Fibroblast of villous mesenchyme (primary cell): Measurements from ENCODE around the gene HOXA1. TPM values are rescaled to one million over a fixed set of nuclear protein-coding genes. Genes with fewer than 3 reads are reported as not detected.

ENCODE experiments used
- DNase-seq: peaks from one replicate; pipeline ENCODE4 v3.0.0-alpha.2; 2010; ENCODE audit warnings: low read depth
- H3K4me3 ChIP-seq: 2 replicates; pipeline ENCODE4 v1.5.1; 2011; ENCODE audit warnings: low read depth, mild to moderate bottlenecking, low read length
- total RNA-seq: library from RNA; depleted of rRNA; stranded (reverse); fragments of >200 nt; gene quantifications from 2 replicates; pipeline ENCODE4 v1.2.3, GENCODE V29; 2012
- TF ChIP-seq, protein P1 (sequence below): IDR thresholded peaks from 2 replicates; pipeline ENCODE4 v1.5.1; 2012; ENCODE audit warnings: low read depth, mild to moderate bottlenecking, low read length; ENCODE audit not compliant: insufficient read depth

Gene HOXA1
- total RNA-seq, 1 donor = 0.43 TPM

- no peak overlapping the region for H3K4me3 ChIP-seq
- TF ChIP-seq, protein P1, sequence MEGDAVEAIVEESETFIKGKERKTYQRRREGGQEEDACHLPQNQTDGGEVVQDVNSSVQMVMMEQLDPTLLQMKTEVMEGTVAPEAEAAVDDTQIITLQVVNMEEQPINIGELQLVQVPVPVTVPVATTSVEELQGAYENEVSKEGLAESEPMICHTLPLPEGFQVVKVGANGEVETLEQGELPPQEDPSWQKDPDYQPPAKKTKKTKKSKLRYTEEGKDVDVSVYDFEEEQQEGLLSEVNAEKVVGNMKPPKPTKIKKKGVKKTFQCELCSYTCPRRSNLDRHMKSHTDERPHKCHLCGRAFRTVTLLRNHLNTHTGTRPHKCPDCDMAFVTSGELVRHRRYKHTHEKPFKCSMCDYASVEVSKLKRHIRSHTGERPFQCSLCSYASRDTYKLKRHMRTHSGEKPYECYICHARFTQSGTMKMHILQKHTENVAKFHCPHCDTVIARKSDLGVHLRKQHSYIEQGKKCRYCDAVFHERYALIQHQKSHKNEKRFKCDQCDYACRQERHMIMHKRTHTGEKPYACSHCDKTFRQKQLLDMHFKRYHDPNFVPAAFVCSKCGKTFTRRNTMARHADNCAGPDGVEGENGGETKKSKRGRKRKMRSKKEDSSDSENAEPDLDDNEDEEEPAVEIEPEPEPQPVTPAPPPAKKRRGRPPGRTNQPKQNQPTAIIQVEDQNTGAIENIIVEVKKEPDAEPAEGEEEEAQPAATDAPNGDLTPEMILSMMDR = no peak
- DNase-seq = no peak
Observed at GRCh38 chr7:27104341-27105058, 8.7 kb upstream of the HOXA1 start.

- DNase-seq = no peak
- H3K4me3 ChIP-seq = no peak overlapping the region
- TF ChIP-seq, protein P1 = no peak
Observed at GRCh38 chr7:27103489-27104226, 7.9 kb upstream of the HOXA1 start.

DNA sequence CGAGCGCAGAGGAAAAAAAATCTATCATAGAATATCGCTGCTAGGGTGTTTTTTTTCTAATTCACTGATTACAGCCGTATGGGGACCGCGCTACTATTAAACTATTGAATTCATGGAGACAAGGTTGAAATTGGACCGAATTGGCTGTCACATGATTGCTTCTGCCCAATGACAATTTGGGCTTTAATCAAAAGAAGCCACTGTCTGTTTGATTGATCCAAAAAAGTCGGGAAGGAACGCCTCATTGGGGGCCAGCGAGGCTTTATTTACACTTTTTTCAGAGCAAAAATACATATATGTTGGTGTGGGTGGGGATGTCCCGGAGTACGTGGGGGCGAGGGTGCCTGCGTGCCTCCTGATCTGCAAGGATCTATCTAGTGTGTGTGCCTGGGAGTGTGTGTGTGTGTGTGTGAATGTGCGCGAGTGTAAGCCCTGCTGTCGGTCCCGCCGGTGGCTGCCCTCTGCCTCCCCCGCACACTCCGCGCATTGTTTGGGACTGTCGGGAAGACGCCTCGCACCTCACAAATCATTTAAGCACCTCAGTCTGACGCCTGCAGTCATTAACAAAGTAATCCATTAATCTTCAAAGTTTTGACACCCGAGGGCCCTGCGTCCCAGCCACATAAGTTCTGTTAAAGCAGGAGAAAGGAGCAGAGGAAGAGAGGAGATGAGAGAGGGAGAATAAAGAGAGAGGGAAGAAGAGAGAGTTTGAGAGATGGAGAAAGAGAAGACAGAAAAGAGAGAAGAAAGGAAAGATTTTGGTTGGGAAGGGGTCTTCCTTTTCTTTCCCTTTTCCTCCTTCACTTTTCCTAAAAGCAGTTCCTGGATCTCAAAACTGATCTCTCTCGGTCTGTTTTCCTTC lies 7.0 kb upstream of the HOXA1 start, which contains the start of gene HOXA2:
Gene HOXA2 (minus strand): TSS at position 103 of the 862 bp plus-strand sequence. CDS start 183 bp downstream, outside the sequence.
- no peak for DNase-seq
- no peak within 1 kb of the TSS for H3K4me3 ChIP-seq
- TF ChIP-seq, protein P1 = no peak

- no peak for DNase-seq
- TF ChIP-seq, protein P1 = no peak
- H3K4me3 ChIP-seq = no peak overlapping the region
Observed at GRCh38 chr7:27101957-27102580, 6.3 kb upstream of the HOXA1 start.

GRCh38 chr7:27101171-27101956 lies 5.6 kb upstream of the HOXA1 start:
- DNase-seq = no peak
- TF ChIP-seq, protein P1 = no peak
- no peak overlapping the region for H3K4me3 ChIP-seq

DNA sequence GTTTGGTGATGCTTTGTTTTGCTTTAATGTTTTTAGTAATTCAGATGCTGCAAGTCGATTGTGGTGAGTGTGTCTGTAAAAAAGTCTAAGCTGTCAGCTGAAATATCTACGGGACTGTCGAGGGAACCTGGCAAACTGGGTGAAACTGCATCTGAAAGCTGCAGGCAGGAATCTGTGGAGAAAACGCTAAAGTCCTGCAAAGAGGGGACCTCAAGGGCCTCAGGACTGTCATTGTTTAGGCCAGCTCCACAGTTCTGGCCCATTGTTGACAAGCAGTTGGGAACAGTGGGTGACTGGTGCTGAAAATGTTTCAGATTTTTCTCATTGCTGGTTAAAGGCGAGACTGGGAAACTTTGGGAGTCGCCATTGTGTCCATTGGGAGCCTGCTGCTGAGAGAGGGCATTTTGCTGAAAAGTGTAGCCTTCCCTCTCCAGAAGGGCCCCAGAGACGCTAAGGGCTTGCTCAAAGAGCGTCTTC lies 4.9 kb upstream of the HOXA1 start:
- no peak overlapping the region for H3K4me3 ChIP-seq
- TF ChIP-seq, protein P1 = no peak
- DNase-seq = no peak
